GM23338 (cell line): ENCODE data around the gene MYH10. TPM values are rescaled to one million over a fixed set of nuclear protein-coding genes. Genes with fewer than 3 reads are reported as not detected.

ENCODE experiments used
- ATAC-seq: fragments of 200-7000 bp; cut with Tn5 transposase; 3 replicates; pipeline ENCODE4 v1.9.1; 2020
- DNase-seq: peaks from one replicate; pipeline ENCODE4 v3.0.0-alpha.2; 2015; ENCODE audit warnings: low spot score
- H2AFZ ChIP-seq: fragments of 200-600 bp; sonication (generic); 2 replicates; pipeline ENCODE4 v1.8.0; 2016; ENCODE audit warnings: antibody characterized with exemption, mild to moderate bottlenecking, moderate library complexity
- H3F3A ChIP-seq: fragments of 200-600 bp; sonication (generic); replicated peaks from 2 replicates; pipeline ENCODE4 v1.8.0; 2017; ENCODE audit warnings: antibody characterized with exemption, mixed run types, low read depth
- H3K27ac ChIP-seq: fragments of 200-600 bp; sonication (generic); 2 replicates; pipeline ENCODE4 v1.6.1; 2016; ENCODE audit warnings: low read depth
- H3K27me3 ChIP-seq: fragments of 200-600 bp; sonication (generic); 2 replicates; pipeline ENCODE4 v1.8.0; 2016; ENCODE audit warnings: mild to moderate bottlenecking, mixed run types, moderate library complexity; ENCODE audit not compliant: insufficient read depth
- H3K36me3 ChIP-seq: fragments of 200-600 bp; sonication (generic); 2 replicates; pipeline ENCODE4 v1.8.0; 2016; ENCODE audit warnings: mild to moderate bottlenecking; ENCODE audit not compliant: insufficient read depth
- H3K4me1 ChIP-seq: fragments of 200-600 bp; sonication (generic); 2 replicates; pipeline ENCODE4 v1.8.0; 2016; ENCODE audit warnings: mild to moderate bottlenecking, moderate library complexity; ENCODE audit not compliant: insufficient read depth
- H3K4me2 ChIP-seq: fragments of 200-600 bp; sonication (generic); 2 replicates; pipeline ENCODE4 v1.7.1; 2017; ENCODE audit warnings: mixed run types
- H3K4me3 ChIP-seq: fragments of 200-600 bp; sonication (generic); 2 replicates; pipeline ENCODE4 v1.6.1; 2016; ENCODE audit warnings: mixed run types
- H3K79me2 ChIP-seq: fragments of 200-600 bp; sonication (generic); replicated peaks from 2 replicates; pipeline ENCODE4 v1.8.0; 2017; ENCODE audit warnings: mild to moderate bottlenecking; ENCODE audit not compliant: insufficient read depth
- H3K9me2 ChIP-seq: fragments of 200-600 bp; sonication (generic); 2 replicates; pipeline ENCODE4 v1.8.0; 2017; ENCODE audit not compliant: insufficient read depth
- H4K20me1 ChIP-seq: fragments of 200-600 bp; sonication (generic); replicated peaks from 2 replicates; pipeline ENCODE4 v1.8.0; 2017; ENCODE audit warnings: mild to moderate bottlenecking; ENCODE audit not compliant: insufficient read depth
- H3K27ac Mint-ChIP-seq: 2 replicates; pipeline ENCODE4 v1.8.0; 2020; ENCODE audit warnings: inconsistent platforms, mild to moderate bottlenecking, moderate library complexity, mixed read lengths
- H3K27me3 Mint-ChIP-seq: 3 replicates; pipeline ENCODE4 v1.8.0; 2022; ENCODE audit warnings: low read depth, mild to moderate bottlenecking, moderate library complexity, mixed read lengths, inconsistent platforms; ENCODE audit not compliant: insufficient read depth, poor library complexity
- H3K36me3 Mint-ChIP-seq: 3 replicates; pipeline ENCODE4 v1.8.0; 2021; ENCODE audit warnings: low read depth, mild to moderate bottlenecking, inconsistent platforms, moderate library complexity, mixed read lengths
- H3K4me1 Mint-ChIP-seq: 3 replicates; pipeline ENCODE4 v1.8.0; 2020; ENCODE audit warnings: mild to moderate bottlenecking, inconsistent platforms, mixed read lengths
- H3K4me3 Mint-ChIP-seq: 3 replicates; pipeline ENCODE4 v1.8.0; 2021; ENCODE audit warnings: moderate library complexity, mild to moderate bottlenecking, inconsistent platforms, mixed read lengths
- H3K9me3 Mint-ChIP-seq: 3 replicates; pipeline ENCODE4 v1.8.0; 2020; ENCODE audit warnings: moderate library complexity, mild to moderate bottlenecking, inconsistent platforms, mixed read lengths
- CREB1 ChIP-seq: fragments of 250-450 bp; sonication (Bioruptor Pico); IDR thresholded peaks from 2 replicates; pipeline ENCODE4 v1.5.0; 2020; ENCODE audit warnings: low read depth, mild to moderate bottlenecking, moderate library complexity
- CTCF ChIP-seq, 2 experiments: fragments of 200-600 bp in 1 of 2; sonication (generic) in 1 of 2; conservative IDR thresholded peaks; 2 replicates each; pipeline versions ENCODE4 v1.5.1 to v1.6.1; 2016 to 2017; ENCODE audit warnings: antibody characterized with exemption in 2 of 2, low read depth in 2 of 2, mild to moderate bottlenecking in 2 of 2, moderate library complexity in 1 of 2
- ETS1 ChIP-seq: IDR thresholded peaks from 2 replicates; pipeline ENCODE4 v1.6.1; 2016; ENCODE audit warnings: antibody characterized with exemption
- EZH2 ChIP-seq: fragments of 200-600 bp; sonication (generic); IDR thresholded peaks from one replicate; pipeline ENCODE4 v1.8.0; 2017; ENCODE audit warnings: antibody characterized with exemption, mild to moderate bottlenecking, low read depth; ENCODE audit not compliant: unreplicated experiment
- EZH2phosphoT487 ChIP-seq: fragments of 200-600 bp; sonication (generic); IDR thresholded peaks from one replicate; pipeline ENCODE4 v1.8.1; 2018; ENCODE audit warnings: antibody characterized with exemption; ENCODE audit not compliant: unreplicated experiment
- JUNB ChIP-seq: IDR thresholded peaks from one replicate; pipeline ENCODE4 v1.6.1; 2016; ENCODE audit warnings: antibody characterized with exemption; ENCODE audit not compliant: unreplicated experiment
- NANOG ChIP-seq: IDR thresholded peaks from 2 replicates; pipeline ENCODE4 v1.6.1; 2016; ENCODE audit warnings: antibody characterized with exemption, borderline replicate concordance
- POLR2AphosphoS5 ChIP-seq: IDR thresholded peaks from 2 replicates; pipeline ENCODE4 v1.6.1; 2016; ENCODE audit warnings: antibody characterized with exemption, low read depth
- REST ChIP-seq: IDR thresholded peaks from one replicate; pipeline ENCODE4 v1.6.1; 2018; ENCODE audit warnings: antibody characterized with exemption; ENCODE audit not compliant: unreplicated experiment
- STAT1 ChIP-seq: IDR thresholded peaks from one replicate; pipeline ENCODE4 v1.6.1; 2016; ENCODE audit warnings: antibody characterized with exemption; ENCODE audit not compliant: unreplicated experiment
- ZNF114 ChIP-seq: fragments of 250-450 bp; sonication (Bioruptor Pico); IDR thresholded peaks from 2 replicates; pipeline ENCODE4 v1.5.0; 2020; ENCODE audit warnings: mild to moderate bottlenecking, moderate library complexity
- ZNF331 ChIP-seq: fragments of 250-450 bp; sonication (Bioruptor Pico); IDR thresholded peaks from 2 replicates; pipeline ENCODE4 v1.5.0; 2020; ENCODE audit warnings: low read depth, mild to moderate bottlenecking, moderate library complexity
- polyA plus RNA-seq: library from polyadenylated mRNA; unstranded; fragments of >200 nt; fragmentation: Nextera tagmentation; extraction: Ambion mirVana; gene quantifications from 2 replicates; pipeline ENCODE4 v1.2.1, GENCODE V29; 2016
- total RNA-seq: library from RNA; depleted of rRNA; stranded (reverse); fragments of >200 nt; shearing (Covaris generic); gene quantifications from 2 replicates; pipeline ENCODE4 v1.2.3, GENCODE V29; 2014

MYH10 gene
- total and polyA plus RNA-seq, 2 experiments from 2014 or later = 89.5 to 230 TPM

GRCh38 chr17:8514801-8515200 is 115.7 kb downstream of the MYH10 start (continued):
- TF ChIP-seq REST (no peak), EZH2 (no peak), POLR2AphosphoS5 (no peak), ZNF114 (CRISPR knock-in tag) (no peak), CREB1 (no peak)

DNA sequence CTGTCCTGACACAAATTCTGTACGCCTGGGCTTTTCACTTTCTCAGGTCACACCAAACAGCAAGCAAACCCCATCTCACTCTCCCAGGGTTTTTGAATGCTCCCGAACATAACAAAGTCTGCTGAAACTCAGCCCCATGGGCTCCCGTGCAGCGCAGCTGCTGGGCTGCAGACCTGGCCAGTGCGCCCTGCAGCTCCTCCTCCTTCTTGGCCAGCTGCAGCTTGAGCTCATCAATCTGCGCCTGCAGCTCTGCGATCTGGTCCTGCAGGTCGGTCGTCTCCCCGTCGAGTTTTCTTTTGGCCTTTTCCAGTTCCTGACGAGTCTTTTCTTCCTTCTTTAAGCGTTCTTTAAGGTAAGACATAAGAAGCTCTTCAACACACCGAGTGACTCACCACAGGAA is 124.4 kb downstream of the MYH10 start:
- no peak for DNase-seq
- Histone ChIP-seq H4K20me1 (peaks cover 15% of the 10 kb centered on the region; the same call in 1 of the 2 replicates), H3K79me2 (no peaks in the 10 kb centered on the region), H3K4me3 (no peak overlapping the region), H2AFZ (no peak overlapping the region), H3K9me2 (no peaks in the 10 kb centered on the region), H3K27me3 (no peaks in the 10 kb centered on the region), H3K4me2 (no peak overlapping the region), H3F3A (no peaks in the 10 kb centered on the region), H3K4me1 (no peaks in the 10 kb centered on the region), H3K27ac (no peak overlapping the region), H3K36me3 (peaks cover 60% of the 10 kb centered on the region)
- Mint-ChIP-seq H3K27ac (no peak overlapping the region), H3K9me3 (no peaks in the 10 kb centered on the region), H3K36me3 (peaks cover 92% of the 10 kb centered on the region), H3K4me1 (no peaks in the 10 kb centered on the region), H3K27me3 (peaks cover 12% of the 10 kb centered on the region), H3K4me3 (no peak overlapping the region)
- no peak for ATAC-seq
- TF ChIP-seq CREB1 (no peak), POLR2AphosphoS5 (no peak), JUNB (no peak), EZH2 (no peak), STAT1 (no peak), REST (no peak), NANOG (no peak), EZH2phosphoT487 (no peak), CTCF (conservative IDR thresholded peaks at IDR 0.05; ENCODE audit: low read depth in 2 of 2) (no peak), ZNF114 (CRISPR knock-in tag) (no peak), ZNF331 (no peak), ETS1 (no peak)
